ENCODE data around the gene RBMS1. TPM values are rescaled to one million over a fixed set of nuclear protein-coding genes. Genes with fewer than 3 reads are reported as not detected.

Gene RBMS1
- total and polyA plus RNA-seq, 2 experiments from 2014 or later: 55.5 to 94.8 TPM

DNA sequence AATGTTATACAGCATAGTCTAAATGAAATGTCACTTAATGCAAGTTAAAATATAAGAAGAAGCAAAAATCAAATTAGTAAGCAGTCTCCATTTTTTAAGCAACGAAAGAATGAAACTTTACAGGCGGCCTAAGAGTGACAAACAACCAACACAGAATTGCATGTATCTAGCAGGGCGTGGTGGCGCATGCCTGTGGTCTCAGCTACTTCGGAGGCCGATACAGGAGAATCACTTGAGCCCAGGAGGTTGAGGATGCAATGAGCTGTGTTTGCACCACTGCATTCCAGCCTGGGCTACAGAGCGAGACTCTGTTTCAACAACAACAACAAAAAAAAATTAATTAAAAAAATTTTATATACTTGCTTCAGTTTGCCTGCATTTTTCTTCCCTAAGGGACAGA lies 16.6 kb downstream of the RBMS1 start:
- peaks cover 57% of the 10 kb centered on the region for H3K4me1 Mint-ChIP-seq
- H4K20me1 ChIP-seq (replicated peaks; ENCODE audit: insufficient read depth): peaks cover 3% of the 10 kb centered on the region; the same call in 1 of the 2 replicates
- no peaks in the 10 kb centered on the region for H3F3A ChIP-seq (replicated peaks; ENCODE audit: low read depth)
- H2AFZ ChIP-seq: no peak overlapping the region
- peaks cover 2% of the 10 kb centered on the region for H3K27me3 Mint-ChIP-seq (ENCODE audit: insufficient read depth, low read depth, poor library complexity)
- no peak for DNase-seq (ENCODE audit: low spot score)
- H3K27me3 ChIP-seq (ENCODE audit: insufficient read depth): no peaks in the 10 kb centered on the region
- H3K79me2 ChIP-seq (replicated peaks; ENCODE audit: insufficient read depth): peaks cover 95% of the 10 kb centered on the region
- H3K27ac Mint-ChIP-seq: no peak overlapping the region
- H3K4me3 ChIP-seq: no peak overlapping the region
- no peaks in the 10 kb centered on the region for H3K9me3 Mint-ChIP-seq
- H3K9me2 ChIP-seq (ENCODE audit: insufficient read depth): no peaks in the 10 kb centered on the region
- peaks cover 43% of the 10 kb centered on the region for H3K4me1 ChIP-seq (ENCODE audit: insufficient read depth)
- no peak for ATAC-seq
- no peak overlapping the region for H3K4me2 ChIP-seq
- no peaks in the 10 kb centered on the region for H3K36me3 ChIP-seq (ENCODE audit: insufficient read depth)
- TF ChIP-seq, protein P1, sequence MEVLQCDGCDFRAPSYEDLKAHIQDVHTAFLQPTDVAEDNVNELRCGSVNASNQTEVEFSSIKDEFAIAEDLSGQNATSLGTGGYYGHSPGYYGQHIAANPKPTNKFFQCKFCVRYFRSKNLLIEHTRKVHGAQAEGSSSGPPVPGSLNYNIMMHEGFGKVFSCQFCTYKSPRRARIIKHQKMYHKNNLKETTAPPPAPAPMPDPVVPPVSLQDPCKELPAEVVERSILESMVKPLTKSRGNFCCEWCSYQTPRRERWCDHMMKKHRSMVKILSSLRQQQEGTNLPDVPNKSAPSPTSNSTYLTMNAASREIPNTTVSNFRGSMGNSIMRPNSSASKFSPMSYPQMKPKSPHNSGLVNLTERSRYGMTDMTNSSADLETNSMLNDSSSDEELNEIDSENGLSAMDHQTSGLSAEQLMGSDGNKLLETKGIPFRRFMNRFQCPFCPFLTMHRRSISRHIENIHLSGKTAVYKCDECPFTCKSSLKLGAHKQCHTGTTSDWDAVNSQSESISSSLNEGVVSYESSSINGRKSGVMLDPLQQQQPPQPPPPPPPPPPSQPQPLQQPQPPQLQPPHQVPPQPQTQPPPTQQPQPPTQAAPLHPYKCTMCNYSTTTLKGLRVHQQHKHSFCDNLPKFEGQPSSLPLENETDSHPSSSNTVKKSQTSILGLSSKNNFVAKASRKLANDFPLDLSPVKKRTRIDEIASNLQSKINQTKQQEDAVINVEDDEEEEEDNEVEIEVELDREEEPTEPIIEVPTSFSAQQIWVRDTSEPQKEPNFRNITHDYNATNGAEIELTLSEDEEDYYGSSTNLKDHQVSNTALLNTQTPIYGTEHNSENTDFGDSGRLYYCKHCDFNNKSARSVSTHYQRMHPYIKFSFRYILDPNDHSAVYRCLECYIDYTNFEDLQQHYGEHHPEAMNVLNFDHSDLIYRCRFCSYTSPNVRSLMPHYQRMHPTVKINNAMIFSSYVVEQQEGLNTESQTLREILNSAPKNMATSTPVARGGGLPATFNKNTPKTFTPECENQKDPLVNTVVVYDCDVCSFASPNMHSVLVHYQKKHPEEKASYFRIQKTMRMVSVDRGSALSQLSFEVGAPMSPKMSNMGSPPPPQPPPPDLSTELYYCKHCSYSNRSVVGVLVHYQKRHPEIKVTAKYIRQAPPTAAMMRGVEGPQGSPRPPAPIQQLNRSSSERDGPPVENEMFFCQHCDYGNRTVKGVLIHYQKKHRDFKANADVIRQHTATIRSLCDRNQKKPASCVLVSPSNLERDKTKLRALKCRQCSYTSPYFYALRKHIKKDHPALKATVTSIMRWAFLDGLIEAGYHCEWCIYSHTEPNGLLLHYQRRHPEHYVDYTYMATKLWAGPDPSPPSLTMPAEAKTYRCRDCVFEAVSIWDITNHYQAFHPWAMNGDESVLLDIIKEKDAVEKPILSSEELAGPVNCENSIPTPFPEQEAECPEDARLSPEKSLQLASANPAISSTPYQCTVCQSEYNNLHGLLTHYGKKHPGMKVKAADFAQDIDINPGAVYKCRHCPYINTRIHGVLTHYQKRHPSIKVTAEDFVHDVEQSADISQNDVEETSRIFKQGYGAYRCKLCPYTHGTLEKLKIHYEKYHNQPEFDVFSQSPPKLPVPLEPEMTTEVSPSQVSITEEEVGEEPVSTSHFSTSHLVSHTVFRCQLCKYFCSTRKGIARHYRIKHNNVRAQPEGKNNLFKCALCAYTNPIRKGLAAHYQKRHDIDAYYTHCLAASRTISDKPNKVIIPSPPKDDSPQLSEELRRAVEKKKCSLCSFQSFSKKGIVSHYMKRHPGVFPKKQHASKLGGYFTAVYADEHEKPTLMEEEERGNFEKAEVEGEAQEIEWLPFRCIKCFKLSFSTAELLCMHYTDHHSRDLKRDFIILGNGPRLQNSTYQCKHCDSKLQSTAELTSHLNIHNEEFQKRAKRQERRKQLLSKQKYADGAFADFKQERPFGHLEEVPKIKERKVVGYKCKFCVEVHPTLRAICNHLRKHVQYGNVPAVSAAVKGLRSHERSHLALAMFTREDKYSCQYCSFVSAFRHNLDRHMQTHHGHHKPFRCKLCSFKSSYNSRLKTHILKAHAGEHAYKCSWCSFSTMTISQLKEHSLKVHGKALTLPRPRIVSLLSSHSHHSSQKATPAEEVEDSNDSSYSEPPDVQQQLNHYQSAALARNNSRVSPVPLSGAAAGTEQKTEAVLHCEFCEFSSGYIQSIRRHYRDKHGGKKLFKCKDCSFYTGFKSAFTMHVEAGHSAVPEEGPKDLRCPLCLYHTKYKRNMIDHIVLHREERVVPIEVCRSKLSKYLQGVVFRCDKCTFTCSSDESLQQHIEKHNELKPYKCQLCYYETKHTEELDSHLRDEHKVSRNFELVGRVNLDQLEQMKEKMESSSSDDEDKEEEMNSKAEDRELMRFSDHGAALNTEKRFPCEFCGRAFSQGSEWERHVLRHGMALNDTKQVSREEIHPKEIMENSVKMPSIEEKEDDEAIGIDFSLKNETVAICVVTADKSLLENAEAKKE (CRISPR knock-in tag; IDR thresholded peaks at IDR 0.05): no peak
- TF ChIP-seq ZNF331 (CRISPR knock-in tag; IDR thresholded peaks at IDR 0.05; ENCODE audit: low read depth) (no peak), POLR2AphosphoS5 (IDR thresholded peaks at IDR 0.05; ENCODE audit: low read depth) (no peak), EZH2 (IDR thresholded peaks at IDR 0.05; ENCODE audit: low read depth, unreplicated experiment) (no peak), STAT1 (IDR thresholded peaks at IDR 0.05; ENCODE audit: unreplicated experiment) (no peak), ZNF114 (CRISPR knock-in tag; IDR thresholded peaks at IDR 0.05) (no peak), CREB1 (CRISPR knock-in tag; IDR thresholded peaks at IDR 0.05; ENCODE audit: low read depth) (no peak), NANOG (IDR thresholded peaks at IDR 0.05; ENCODE audit: borderline replicate concordance) (no peak), EZH2phosphoT487 (IDR thresholded peaks at IDR 0.05; ENCODE audit: unreplicated experiment) (no peak), JUNB (IDR thresholded peaks at IDR 0.05; ENCODE audit: unreplicated experiment) (no peak)
- TF ChIP-seq, protein P2, sequence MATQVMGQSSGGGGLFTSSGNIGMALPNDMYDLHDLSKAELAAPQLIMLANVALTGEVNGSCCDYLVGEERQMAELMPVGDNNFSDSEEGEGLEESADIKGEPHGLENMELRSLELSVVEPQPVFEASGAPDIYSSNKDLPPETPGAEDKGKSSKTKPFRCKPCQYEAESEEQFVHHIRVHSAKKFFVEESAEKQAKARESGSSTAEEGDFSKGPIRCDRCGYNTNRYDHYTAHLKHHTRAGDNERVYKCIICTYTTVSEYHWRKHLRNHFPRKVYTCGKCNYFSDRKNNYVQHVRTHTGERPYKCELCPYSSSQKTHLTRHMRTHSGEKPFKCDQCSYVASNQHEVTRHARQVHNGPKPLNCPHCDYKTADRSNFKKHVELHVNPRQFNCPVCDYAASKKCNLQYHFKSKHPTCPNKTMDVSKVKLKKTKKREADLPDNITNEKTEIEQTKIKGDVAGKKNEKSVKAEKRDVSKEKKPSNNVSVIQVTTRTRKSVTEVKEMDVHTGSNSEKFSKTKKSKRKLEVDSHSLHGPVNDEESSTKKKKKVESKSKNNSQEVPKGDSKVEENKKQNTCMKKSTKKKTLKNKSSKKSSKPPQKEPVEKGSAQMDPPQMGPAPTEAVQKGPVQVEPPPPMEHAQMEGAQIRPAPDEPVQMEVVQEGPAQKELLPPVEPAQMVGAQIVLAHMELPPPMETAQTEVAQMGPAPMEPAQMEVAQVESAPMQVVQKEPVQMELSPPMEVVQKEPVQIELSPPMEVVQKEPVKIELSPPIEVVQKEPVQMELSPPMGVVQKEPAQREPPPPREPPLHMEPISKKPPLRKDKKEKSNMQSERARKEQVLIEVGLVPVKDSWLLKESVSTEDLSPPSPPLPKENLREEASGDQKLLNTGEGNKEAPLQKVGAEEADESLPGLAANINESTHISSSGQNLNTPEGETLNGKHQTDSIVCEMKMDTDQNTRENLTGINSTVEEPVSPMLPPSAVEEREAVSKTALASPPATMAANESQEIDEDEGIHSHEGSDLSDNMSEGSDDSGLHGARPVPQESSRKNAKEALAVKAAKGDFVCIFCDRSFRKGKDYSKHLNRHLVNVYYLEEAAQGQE (IDR thresholded peaks at IDR 0.05; ENCODE audit: unreplicated experiment): no peak
- TF ChIP-seq, protein P3, sequence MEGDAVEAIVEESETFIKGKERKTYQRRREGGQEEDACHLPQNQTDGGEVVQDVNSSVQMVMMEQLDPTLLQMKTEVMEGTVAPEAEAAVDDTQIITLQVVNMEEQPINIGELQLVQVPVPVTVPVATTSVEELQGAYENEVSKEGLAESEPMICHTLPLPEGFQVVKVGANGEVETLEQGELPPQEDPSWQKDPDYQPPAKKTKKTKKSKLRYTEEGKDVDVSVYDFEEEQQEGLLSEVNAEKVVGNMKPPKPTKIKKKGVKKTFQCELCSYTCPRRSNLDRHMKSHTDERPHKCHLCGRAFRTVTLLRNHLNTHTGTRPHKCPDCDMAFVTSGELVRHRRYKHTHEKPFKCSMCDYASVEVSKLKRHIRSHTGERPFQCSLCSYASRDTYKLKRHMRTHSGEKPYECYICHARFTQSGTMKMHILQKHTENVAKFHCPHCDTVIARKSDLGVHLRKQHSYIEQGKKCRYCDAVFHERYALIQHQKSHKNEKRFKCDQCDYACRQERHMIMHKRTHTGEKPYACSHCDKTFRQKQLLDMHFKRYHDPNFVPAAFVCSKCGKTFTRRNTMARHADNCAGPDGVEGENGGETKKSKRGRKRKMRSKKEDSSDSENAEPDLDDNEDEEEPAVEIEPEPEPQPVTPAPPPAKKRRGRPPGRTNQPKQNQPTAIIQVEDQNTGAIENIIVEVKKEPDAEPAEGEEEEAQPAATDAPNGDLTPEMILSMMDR (conservative IDR thresholded peaks at IDR 0.05; ENCODE audit: low read depth in 2 of 2): no peak
- TF ChIP-seq, protein P4, sequence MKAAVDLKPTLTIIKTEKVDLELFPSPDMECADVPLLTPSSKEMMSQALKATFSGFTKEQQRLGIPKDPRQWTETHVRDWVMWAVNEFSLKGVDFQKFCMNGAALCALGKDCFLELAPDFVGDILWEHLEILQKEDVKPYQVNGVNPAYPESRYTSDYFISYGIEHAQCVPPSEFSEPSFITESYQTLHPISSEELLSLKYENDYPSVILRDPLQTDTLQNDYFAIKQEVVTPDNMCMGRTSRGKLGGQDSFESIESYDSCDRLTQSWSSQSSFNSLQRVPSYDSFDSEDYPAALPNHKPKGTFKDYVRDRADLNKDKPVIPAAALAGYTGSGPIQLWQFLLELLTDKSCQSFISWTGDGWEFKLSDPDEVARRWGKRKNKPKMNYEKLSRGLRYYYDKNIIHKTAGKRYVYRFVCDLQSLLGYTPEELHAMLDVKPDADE (IDR thresholded peaks at IDR 0.05): no peak
- no peaks in the 10 kb centered on the region for H3K36me3 Mint-ChIP-seq (ENCODE audit: low read depth)
- H3K27ac ChIP-seq (ENCODE audit: low read depth): peak overlapping the region; percentile 33; the same call in 1 of the 2 replicates
- H3K4me3 Mint-ChIP-seq: no peak overlapping the region

All from GM23338 (cell line).